Activated T-cell treated with anti-CD3 and anti-CD28 coated beads, Interleukin-2, amount 50 U/mL, for 4 hours (primary cell): ENCODE measurements around the gene PAIP2. TPM values are rescaled to one million over a fixed set of nuclear protein-coding genes. Genes with fewer than 3 reads are reported as not detected.
"Not testable (repeated sequence)": the region's sequence is repeated elsewhere in the genome, so short reads cannot be mapped to it uniquely, and the experiment has no call there.

Source experiments
- ATAC-seq, 2 donors: fragments of 200-7000 bp; cut with Tn5 transposase; one replicate each; pipeline ENCODE4 v1.10.0; 2021
- DNase-seq: peaks from one replicate; pipeline ENCODE4 v3.0.0-alpha.2; 2020
- H3K27me3 Mint-ChIP-seq: one replicate; pipeline ENCODE4 v1.8.0; 2021; ENCODE audit warnings: low read depth, mixed read lengths
- H3K36me3 Mint-ChIP-seq: one replicate; pipeline ENCODE4 v1.8.0; 2022; ENCODE audit warnings: mixed read lengths; ENCODE audit not compliant: insufficient read depth
- H3K4me1 Mint-ChIP-seq: one replicate; pipeline ENCODE4 v1.8.0; 2021; ENCODE audit warnings: low read depth, mixed read lengths
- H3K4me3 Mint-ChIP-seq: one replicate; pipeline ENCODE4 v1.8.0; 2021; ENCODE audit warnings: mild to moderate bottlenecking, moderate library complexity, mixed read lengths
- H3K9me3 Mint-ChIP-seq: one replicate; pipeline ENCODE4 v1.8.0; 2021; ENCODE audit warnings: mixed read lengths
- total RNA-seq, 3 donors: library from RNA; stranded (reverse); gene quantifications; one replicate each; pipeline ENCODE4 v1.2.1, GENCODE V29; 2021

PAIP2 gene
- total RNA-seq, 3 donors from 2014 or later: 47.0 to 59.9 (median 50.5) TPM

DNA sequence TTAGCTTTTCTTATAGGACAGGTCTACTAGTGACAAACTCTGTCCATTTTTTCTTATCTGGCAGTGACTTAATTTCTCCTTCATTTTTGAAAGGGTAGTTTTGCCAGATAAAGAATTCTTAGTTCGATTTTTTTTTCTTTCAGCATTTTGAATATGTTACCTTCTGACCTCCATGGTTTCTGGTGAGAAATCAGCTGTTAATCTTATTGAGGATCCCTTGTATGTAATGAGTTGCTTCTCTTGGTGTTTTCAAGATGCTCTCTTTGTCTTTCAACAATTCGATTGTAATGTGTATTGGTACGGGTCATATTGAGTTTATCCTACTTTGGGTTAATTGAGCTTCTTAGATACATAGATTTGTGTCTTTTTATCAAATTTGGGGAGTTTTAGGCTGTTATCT is 12.5 kb downstream of the PAIP2 start:
- Mint-ChIP-seq H3K9me3 (no peaks in the 10 kb centered on the region), H3K4me3 (no peak overlapping the region), H3K4me1 (peaks cover 31% of the 10 kb centered on the region), H3K36me3 (peaks cover 8% of the 10 kb centered on the region), H3K27me3 (no peaks in the 10 kb centered on the region)
- no peak for ATAC-seq
- DNase-seq: no peak

DNA sequence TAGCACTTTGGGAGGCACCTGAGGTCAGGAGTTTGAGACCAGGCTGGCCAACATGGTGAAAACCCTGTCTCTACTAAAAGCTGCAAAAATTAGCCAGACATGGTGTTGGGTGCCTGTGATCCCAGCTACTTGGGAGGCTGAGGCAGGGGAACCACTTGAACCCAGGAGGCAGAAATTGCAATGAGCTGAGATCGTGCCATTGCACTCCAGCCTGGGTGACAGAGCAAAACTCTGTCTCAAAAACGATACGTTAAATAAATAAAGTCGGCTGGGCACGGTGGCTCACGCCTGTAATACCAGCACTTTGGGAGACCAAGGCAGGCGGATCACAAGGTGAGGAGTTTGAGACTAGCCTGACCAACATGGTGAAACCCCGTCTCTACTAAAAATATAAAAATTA is 14.2 kb downstream of the PAIP2 start:
- H3K9me3 Mint-ChIP-seq, H3K36me3 Mint-ChIP-seq, DNase-seq, H3K27me3 Mint-ChIP-seq, H3K4me3 Mint-ChIP-seq, ATAC-seq: not testable (repeated sequence)
- peaks cover 31% of the 10 kb centered on the region for H3K4me1 Mint-ChIP-seq

DNA sequence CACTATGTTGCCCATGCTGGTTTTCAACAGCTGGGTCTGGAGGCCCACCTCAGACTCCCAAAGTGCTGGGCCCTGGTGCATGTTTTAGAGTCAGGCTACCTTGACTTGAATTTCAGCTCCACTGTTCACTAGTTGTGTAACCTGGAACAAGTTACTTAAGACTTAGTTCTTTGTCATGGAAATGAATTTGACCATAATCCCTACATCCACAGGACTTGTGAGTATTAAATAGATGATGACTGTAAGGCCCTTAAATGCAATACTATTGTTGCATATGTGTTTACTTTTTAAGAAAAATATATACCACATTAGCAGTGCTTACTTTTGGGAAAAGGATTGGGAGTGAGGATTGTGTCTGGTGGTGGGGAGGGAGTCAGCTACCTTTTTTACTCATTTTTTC is 16.4 kb downstream of the PAIP2 start:
- Mint-ChIP-seq H3K36me3 (peaks cover 8% of the 10 kb centered on the region), H3K4me1 (peaks cover 24% of the 10 kb centered on the region), H3K9me3 (no peaks in the 10 kb centered on the region), H3K27me3 (no peaks in the 10 kb centered on the region), H3K4me3 (no peak overlapping the region)
- ATAC-seq (no peak), DNase-seq (no peak)

DNA sequence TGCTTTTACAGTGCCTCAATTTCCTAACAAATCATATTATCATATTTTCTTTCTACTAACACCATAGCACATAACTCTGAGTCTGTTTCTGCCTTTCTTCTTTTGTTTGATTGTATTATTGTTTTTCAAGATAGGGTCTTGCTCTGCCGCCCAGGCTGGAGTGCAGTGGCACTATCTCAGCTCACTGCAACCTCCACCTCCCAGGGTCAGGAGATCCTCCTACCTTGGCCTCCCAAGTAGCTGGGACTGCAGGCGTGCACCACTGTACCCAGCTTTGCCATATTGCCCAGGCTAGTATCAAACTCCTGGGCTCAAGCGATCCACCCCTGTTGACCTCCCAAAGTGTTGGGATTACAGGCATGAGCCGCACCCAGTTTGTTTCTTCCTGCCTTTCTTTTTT is 18.7 kb downstream of the PAIP2 start:
- H3K9me3 Mint-ChIP-seq: no peaks in the 10 kb centered on the region
- DNase-seq (no peak), ATAC-seq (no peak)
- H3K4me1 Mint-ChIP-seq: peaks cover 16% of the 10 kb centered on the region
- no peaks in the 10 kb centered on the region for H3K27me3 Mint-ChIP-seq
- peaks cover 15% of the 10 kb centered on the region for H3K36me3 Mint-ChIP-seq
- H3K4me3 Mint-ChIP-seq: no peak overlapping the region

DNA sequence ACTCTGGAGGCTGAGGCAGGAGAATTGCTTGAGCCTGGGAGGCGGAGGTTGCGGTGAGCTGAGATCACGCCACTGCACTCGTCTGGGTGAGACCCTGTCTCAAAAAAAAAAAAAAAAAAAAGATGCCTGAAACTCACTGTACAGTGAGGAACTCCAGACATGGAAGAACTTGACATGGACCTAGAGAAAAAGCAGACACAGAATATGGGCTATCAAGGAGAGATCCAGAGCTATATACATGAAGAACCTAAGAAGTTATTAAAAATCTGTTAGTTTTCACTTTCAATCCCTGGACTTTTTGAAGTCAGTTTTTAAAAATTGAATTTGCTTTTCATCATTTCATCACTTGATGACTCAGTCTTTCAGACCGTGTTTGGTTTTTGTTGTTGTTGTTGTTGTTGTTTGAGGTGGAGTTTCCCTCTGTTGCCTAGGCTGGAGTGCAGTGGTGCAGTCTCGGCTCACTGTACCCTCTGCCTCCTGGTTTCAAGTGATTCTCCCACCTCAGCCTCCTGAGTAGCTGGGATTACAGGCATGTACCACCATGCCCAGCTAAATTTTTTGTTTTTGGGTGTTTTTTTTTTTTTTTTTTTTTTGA is 20.3 kb downstream of the PAIP2 start:
- Mint-ChIP-seq H3K4me1 (peaks cover 13% of the 10 kb centered on the region), H3K9me3 (no peaks in the 10 kb centered on the region), H3K36me3 (peaks cover 23% of the 10 kb centered on the region), H3K27me3 (no peaks in the 10 kb centered on the region), H3K4me3 (no peak overlapping the region)
- ATAC-seq (no peak), DNase-seq (no peak)

DNA sequence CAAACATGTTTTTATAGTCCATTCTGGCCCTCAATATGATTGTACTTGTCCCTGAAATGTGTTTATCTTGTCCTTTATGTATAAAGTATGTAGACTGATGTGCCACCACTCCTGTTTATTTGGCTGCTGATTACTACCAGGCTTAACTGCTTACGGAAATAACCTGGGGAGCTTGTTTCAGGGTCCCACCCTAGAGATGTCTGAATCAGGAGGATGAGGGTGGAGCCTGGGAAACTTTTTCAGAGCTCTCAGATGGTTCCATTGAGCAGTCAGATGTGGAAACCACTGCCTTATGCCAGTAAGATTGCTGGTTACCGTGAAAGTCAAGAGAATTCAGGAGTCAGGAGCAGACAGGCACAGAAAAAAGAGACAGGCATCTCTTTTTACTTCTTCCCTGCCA is 22.3 kb downstream of the PAIP2 start:
- H3K4me3 Mint-ChIP-seq: no peak overlapping the region
- no peak for DNase-seq
- peak in 1 of 2 donors; percentile 25 for ATAC-seq
- H3K36me3 Mint-ChIP-seq: peaks cover 23% of the 10 kb centered on the region
- H3K27me3 Mint-ChIP-seq: no peaks in the 10 kb centered on the region
- no peaks in the 10 kb centered on the region for H3K9me3 Mint-ChIP-seq
- peaks cover 2% of the 10 kb centered on the region for H3K4me1 Mint-ChIP-seq

DNA sequence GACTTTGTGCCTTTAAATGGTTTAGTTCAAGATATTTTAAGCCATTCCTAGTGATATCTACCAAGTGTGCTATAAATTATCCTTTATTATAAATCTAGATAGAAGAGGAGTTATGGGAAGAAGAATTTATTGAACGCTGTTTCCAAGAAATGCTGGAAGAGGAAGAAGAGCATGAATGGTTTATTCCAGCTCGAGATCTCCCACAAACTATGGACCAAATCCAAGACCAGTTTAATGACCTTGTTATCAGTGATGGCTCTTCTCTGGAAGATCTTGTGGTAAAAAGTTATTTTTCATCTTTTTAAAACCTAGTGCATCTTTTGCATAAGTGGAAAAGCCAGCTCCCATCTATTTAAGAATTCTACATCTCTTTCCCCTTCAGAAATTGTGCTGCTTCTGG is 22.8 kb downstream of the PAIP2 start:
- no peak overlapping the region for H3K4me3 Mint-ChIP-seq
- ATAC-seq: no peak
- peaks cover 23% of the 10 kb centered on the region for H3K36me3 Mint-ChIP-seq
- no peaks in the 10 kb centered on the region for H3K27me3 Mint-ChIP-seq
- no peaks in the 10 kb centered on the region for H3K9me3 Mint-ChIP-seq
- DNase-seq: no peak
- peaks cover 2% of the 10 kb centered on the region for H3K4me1 Mint-ChIP-seq

DNA sequence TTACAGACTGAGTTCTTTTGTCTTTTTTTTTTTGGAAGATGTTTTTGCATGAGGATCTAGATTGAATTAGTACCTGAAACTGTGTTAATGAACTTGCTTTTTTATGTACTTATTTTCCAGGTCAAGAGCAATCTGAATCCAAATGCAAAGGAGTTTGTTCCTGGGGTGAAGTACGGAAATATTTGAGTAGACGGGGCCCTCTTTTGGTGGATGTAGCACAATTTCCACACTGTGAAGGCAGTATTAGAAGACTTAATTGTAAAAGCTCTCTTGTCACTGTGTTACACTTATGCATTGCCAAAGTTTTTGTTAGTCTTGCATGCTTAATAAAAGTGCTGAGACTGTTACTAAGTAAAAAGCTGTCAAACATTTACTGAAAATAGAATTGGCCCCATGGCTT is 27.0 kb downstream of the PAIP2 start:
- H3K4me1 Mint-ChIP-seq: peaks cover 5% of the 10 kb centered on the region
- H3K27me3 Mint-ChIP-seq: no peaks in the 10 kb centered on the region
- no peak overlapping the region for H3K4me3 Mint-ChIP-seq
- DNase-seq (no peak), ATAC-seq (no peak)
- peaks cover 26% of the 10 kb centered on the region for H3K36me3 Mint-ChIP-seq
- H3K9me3 Mint-ChIP-seq: no peaks in the 10 kb centered on the region

DNA sequence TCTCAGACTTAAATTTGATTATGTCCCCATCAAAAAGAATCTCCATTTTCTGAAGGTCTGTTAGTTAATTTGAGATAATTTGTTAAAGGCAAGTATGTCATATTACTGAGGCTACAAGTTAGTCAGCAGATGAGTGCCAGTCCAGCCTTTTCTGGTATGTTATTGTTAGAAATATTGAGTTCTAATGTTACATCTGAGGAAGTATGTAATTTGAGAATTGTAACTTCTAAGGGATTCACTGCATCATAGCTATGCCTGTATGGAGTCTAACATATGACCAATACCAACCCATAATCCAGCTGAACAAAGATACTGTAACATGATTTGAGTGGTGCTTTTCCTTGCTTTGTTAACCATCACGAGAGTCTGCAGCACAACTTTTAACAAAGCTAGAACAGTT is 27.5 kb downstream of the PAIP2 start:
- DNase-seq (no peak), ATAC-seq (no peak)
- Mint-ChIP-seq H3K27me3 (no peaks in the 10 kb centered on the region), H3K9me3 (no peaks in the 10 kb centered on the region), H3K4me1 (peaks cover 5% of the 10 kb centered on the region), H3K4me3 (no peak overlapping the region), H3K36me3 (peaks cover 20% of the 10 kb centered on the region)

DNA sequence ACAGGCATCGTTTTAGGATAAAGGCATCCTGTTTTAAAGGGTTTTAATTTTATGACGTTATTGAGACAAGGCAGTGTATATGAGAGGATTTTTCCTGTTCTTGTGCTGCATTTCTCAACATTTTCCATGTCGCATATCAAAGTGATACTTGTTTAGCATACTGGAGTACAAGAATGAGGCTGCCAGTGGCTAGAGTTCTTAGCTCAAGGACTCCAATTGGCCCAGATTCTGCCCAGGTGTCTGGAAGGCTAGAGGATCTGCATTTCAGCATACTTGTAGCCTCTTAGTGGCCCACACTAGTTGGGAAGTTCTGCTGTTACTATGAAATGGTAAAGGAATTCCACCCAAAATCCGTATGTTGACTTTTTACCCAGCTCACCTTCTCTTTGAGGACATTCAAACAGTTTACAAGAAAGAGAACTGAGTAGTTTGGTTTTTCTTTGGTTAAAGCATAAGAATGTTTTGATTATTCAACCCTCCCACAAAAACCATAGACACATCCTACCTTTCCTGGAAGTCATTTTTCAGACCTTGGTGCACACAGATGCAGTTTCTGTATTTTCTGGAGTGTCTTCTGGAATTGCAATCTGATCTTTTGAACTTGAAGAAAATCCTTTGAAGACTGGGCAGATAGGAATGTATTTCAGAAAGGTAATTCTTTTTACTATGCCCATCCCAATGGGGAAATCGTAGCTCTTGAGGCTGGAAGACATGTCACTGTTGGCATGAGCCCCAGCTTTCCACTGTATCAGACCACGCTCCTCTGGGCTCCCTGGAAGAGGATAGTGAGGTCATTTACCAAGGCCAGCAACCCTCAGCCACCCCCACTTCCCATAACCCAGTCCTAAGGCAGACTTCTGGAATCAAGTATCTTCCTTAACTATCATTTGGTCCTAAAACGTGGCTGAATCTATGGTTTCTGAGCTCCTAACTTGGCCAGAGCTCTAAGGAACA is 30.1 kb downstream of the PAIP2 start:
- Mint-ChIP-seq H3K4me3 (no peak overlapping the region), H3K9me3 (no peaks in the 10 kb centered on the region), H3K27me3 (no peaks in the 10 kb centered on the region), H3K4me1 (peaks cover 5% of the 10 kb centered on the region), H3K36me3 (peaks cover 10% of the 10 kb centered on the region)
- DNase-seq: no peak
- no peak for ATAC-seq

DNA sequence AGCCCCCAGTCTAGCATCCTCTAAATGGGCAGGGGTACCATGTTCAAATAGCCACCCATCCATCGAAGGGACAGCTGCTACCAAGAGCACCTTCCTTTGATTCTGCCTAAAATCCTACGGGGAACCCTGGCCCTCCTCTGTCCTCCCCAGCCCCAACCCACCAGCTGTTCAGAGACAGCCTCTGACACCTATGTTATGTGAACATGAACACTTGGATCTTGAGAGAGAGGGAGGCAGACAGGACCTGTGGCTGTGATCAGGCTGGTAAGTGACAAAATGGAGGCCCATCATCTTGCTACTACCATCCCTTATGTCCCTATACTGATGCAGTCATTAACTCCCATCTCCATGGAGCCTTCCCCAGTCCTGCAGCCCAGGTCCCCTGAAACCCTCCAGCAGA is 33.3 kb downstream of the PAIP2 start:
- Mint-ChIP-seq H3K36me3 (peaks cover 10% of the 10 kb centered on the region), H3K4me3 (no peak overlapping the region), H3K4me1 (peaks cover 5% of the 10 kb centered on the region), H3K27me3 (no peaks in the 10 kb centered on the region), H3K9me3 (no peaks in the 10 kb centered on the region)
- DNase-seq (no peak), ATAC-seq (no peak)

DNA sequence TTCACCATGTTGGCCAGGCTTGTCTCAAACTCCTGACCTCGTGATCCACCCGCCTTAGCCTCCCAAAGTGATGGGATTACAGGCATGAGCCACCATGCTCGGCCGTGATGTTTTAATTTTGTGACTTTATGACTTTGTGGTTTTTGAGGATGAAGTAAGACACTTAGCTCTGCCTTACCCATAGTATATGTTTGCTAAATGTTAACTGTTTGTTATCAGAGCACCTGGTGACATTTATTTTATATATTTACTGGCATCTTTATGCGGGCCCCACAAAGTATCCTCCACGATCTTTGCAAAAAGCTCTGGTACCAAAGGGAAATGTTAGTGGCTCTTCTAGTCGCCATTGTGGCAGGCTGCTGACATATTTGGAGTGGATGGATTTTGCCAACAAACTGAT is 34.7 kb downstream of the PAIP2 start:
- peaks cover 5% of the 10 kb centered on the region for H3K4me1 Mint-ChIP-seq
- H3K4me3 Mint-ChIP-seq: no peak overlapping the region
- ATAC-seq (no peak), DNase-seq (no peak)
- H3K9me3 Mint-ChIP-seq: no peaks in the 10 kb centered on the region
- H3K36me3 Mint-ChIP-seq: peaks cover 10% of the 10 kb centered on the region
- H3K27me3 Mint-ChIP-seq: no peaks in the 10 kb centered on the region

DNA sequence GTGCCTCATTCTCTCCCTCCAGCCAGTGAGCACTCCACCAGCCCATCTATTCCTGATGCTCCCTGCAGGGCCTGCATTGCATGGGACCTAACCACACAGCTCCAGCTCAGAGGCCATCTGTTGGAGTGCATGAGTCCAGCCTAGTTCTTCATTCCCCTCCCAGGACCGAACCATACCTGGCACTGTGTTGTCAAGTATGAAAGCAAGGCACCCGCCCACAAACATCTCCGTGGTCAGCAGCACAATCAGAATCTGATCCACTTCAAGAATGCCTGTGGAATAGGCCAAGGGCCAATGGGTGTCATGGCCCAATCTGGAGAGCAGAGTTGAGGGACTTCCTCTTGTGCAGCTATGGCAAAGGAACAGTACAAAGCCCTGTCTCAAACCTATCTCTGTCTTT is 35.6 kb downstream of the PAIP2 start:
- Mint-ChIP-seq H3K4me3 (no peak overlapping the region), H3K27me3 (no peaks in the 10 kb centered on the region), H3K9me3 (no peaks in the 10 kb centered on the region), H3K4me1 (no peaks in the 10 kb centered on the region), H3K36me3 (peaks cover 6% of the 10 kb centered on the region)
- DNase-seq (no peak), ATAC-seq (no peak)

DNA sequence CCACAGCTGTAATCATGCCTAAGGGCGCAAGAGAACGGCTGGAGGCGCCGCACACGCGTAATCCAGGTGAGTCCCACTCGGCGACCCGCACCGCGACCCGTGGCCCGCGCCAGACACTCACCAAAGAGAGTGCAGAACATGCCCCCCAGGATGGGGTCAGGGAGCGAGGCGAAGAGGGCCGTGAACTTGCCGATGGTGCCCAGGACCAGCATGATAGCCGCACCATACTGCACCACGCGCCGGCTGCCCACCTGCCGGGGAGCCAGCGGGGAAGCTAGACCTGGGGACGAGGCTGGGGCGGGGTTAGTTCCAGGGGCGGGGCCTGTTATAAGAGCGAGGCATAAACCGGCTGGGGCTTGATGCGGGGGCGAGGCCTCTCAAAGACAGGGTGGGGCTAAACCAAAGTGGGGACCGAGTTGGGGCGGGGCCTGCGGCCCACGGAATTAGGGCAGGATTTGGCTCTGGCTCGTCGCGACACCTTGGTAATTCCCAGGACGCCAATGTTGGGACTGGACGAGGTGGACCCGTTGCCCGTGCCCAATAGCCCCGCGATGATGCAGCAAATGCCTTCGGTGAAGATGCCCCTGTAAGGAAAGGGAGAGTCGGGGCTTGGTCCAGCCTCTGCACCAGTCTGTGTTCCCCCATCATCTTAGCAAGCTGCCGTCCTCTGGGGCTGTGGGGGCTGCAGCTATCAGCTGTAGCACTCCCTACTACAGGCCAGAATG is 36.6 kb downstream of the PAIP2 start:
- ATAC-seq (no peak), DNase-seq (no peak)

More for the DNA sequence above, 36.6 kb downstream of the PAIP2 start:
- Mint-ChIP-seq H3K9me3 (no peaks in the 10 kb centered on the region), H3K4me1 (no peaks in the 10 kb centered on the region), H3K27me3 (no peaks in the 10 kb centered on the region), H3K36me3 (peaks cover 5% of the 10 kb centered on the region), H3K4me3 (no peak overlapping the region)
